H1 (cell line): ENCODE results near the gene GGA2. TPM values are rescaled to one million over a fixed set of nuclear protein-coding genes. Genes with fewer than 3 reads are reported as not detected.

Experiments
- CTCF ChIA-PET: fragments of 300-600 bp; sonication (Branson Sonifier 250); formaldehyde crosslinking; loops from one replicate; lab custom pipeline; 2021; ENCODE audit not compliant: partially characterized antibody; lab: Charles Lee
- POLR2A ChIA-PET: fragments of 300-600 bp; sonication (Branson Sonifier 250); formaldehyde crosslinking; loops from one replicate; lab custom pipeline; 2021; ENCODE audit warnings: inconsistent platforms; ENCODE audit not compliant: partially characterized antibody; lab: Charles Lee
- DNase-seq, 2 experiments: peaks; one replicate each; pipeline versions ENCODE4 v3.0.0 to v3.0.0-alpha.2; 2010 to 2022; ENCODE audit warnings: low spot score in 2 of 2, low read depth in 1 of 2, mixed read lengths in 1 of 2
- FAIRE-seq: peaks from 2 replicates; lab custom pipeline; 2011; peaks lifted over from hg19 to GRCh38; lab: Jason Lieb, UNC
- H2AFZ ChIP-seq: 2 replicates; pipeline ENCODE4 v1.8.1; 2012; ENCODE audit warnings: low read length, inconsistent platforms
- H2AK5ac ChIP-seq: 2 replicates; pipeline ENCODE4 v1.6.1; 2013; ENCODE audit warnings: low read depth, low read length
- H2BK120ac ChIP-seq: replicated peaks from 2 replicates; pipeline ENCODE3; 2013; ENCODE audit warnings: low read depth, low read length, inconsistent platforms
- H2BK12ac ChIP-seq: 2 replicates; pipeline ENCODE4 v1.6.1; 2013; ENCODE audit warnings: low read depth, low read length
- H2BK15ac ChIP-seq: 2 replicates; pipeline ENCODE4 v1.6.1; 2013; ENCODE audit warnings: low read length
- H2BK20ac ChIP-seq: 2 replicates; pipeline ENCODE4 v1.6.1; 2013; ENCODE audit warnings: low read length
- H2BK5ac ChIP-seq: 2 replicates; pipeline ENCODE4 v1.6.1; 2013; ENCODE audit warnings: low read depth, low read length
- H3K14ac ChIP-seq: 2 replicates; pipeline ENCODE4 v1.6.1; 2013; ENCODE audit warnings: inconsistent platforms; ENCODE audit not compliant: insufficient read length
- H3K18ac ChIP-seq: 2 replicates; pipeline ENCODE4 v1.6.1; 2013; ENCODE audit warnings: low read length; ENCODE audit errors: extremely low read depth
- H3K23ac ChIP-seq: 2 replicates; pipeline ENCODE4 v1.6.1; 2013; ENCODE audit warnings: inconsistent platforms; ENCODE audit not compliant: insufficient read length
- H3K23me2 ChIP-seq: 2 replicates; pipeline ENCODE4 v1.6.1; 2013; ENCODE audit warnings: low read depth, low read length
- H3K27ac ChIP-seq: 2 replicates; pipeline ENCODE4 v1.6.1; 2011; ENCODE audit warnings: low read depth, low read length, inconsistent platforms
- H3K27me3 ChIP-seq, 4 experiments: replicated peaks in 1 of 4; 1 replicate in 1 of 4; 2 replicates in 3 of 4; pipeline versions ENCODE4 v1.6.1 to v1.8.1; 2011 to 2013; ENCODE audit warnings: low read length in 3 of 4, mild to moderate bottlenecking in 3 of 4, inconsistent platforms in 2 of 4, mixed read lengths in 2 of 4, moderate library complexity in 1 of 4; ENCODE audit not compliant: control insufficient read depth in 3 of 4, insufficient read depth in 3 of 4; ENCODE audit errors: extremely low read depth in 1 of 4
- H3K36me3 ChIP-seq, 4 experiments: 2 replicates each; pipeline versions ENCODE4 v1.6.1 to v1.8.1; 2011 to 2013; ENCODE audit warnings: mild to moderate bottlenecking in 4 of 4, low read length in 3 of 4, moderate library complexity in 2 of 4, control low read depth in 1 of 4, inconsistent platforms in 1 of 4; ENCODE audit not compliant: insufficient read depth in 4 of 4, control insufficient read depth in 2 of 4
- H3K4ac ChIP-seq: replicated peaks from 2 replicates; pipeline ENCODE3; 2013; ENCODE audit warnings: low read length, low read depth, mixed read lengths, inconsistent platforms; ENCODE audit not compliant: insufficient read length
- H3K4me1 ChIP-seq, 4 experiments: replicated peaks in 1 of 4; 1 replicate in 1 of 4; 2 replicates in 3 of 4; pipeline versions ENCODE4 v1.6.1 to v1.8.1; 2011 to 2013; ENCODE audit warnings: low read length in 3 of 4, inconsistent platforms in 2 of 4, mixed read lengths in 1 of 4; ENCODE audit not compliant: insufficient read depth in 4 of 4, control insufficient read depth in 3 of 4
- H3K4me2 ChIP-seq, 2 experiments: 2 replicates each; pipeline versions ENCODE4 v1.6.1 to v1.8.1; 2011 to 2013; ENCODE audit warnings: low read depth in 2 of 2, low read length in 2 of 2, control low read depth in 1 of 2, inconsistent platforms in 1 of 2, mild to moderate bottlenecking in 1 of 2; ENCODE audit not compliant: insufficient read depth in 1 of 2
- H3K4me3 ChIP-seq, 4 experiments: fragments of 200-600, 300-600 bp in 1 of 4; sonication (generic), shearing (Covaris generic), sonication (Bioruptor Twin) in 1 of 4; 2 replicates each; pipeline versions ENCODE4 v1.5.1 to v1.8.1; 2011 to 2016; ENCODE audit warnings: low read length in 4 of 4, low read depth in 3 of 4, control low read depth in 2 of 4, inconsistent platforms in 2 of 4, mild to moderate bottlenecking in 2 of 4, mixed read lengths in 1 of 4, moderate library complexity in 1 of 4; ENCODE audit not compliant: insufficient read depth in 2 of 4; ENCODE audit errors: extremely low read depth in 1 of 4
- H3K56ac ChIP-seq: replicated peaks from 2 replicates; pipeline ENCODE3; 2013; ENCODE audit warnings: low read depth, mild to moderate bottlenecking, mixed read lengths, low read length, inconsistent platforms; ENCODE audit not compliant: insufficient read length
- H3K79me1 ChIP-seq: 2 replicates; pipeline ENCODE4 v1.6.1; 2013; ENCODE audit warnings: low read depth, low read length, control low read depth
- H3K79me2 ChIP-seq, 2 experiments: 2 replicates each; pipeline versions ENCODE4 v1.6.1 to v1.8.1; 2012 to 2013; ENCODE audit warnings: low read length in 2 of 2, mild to moderate bottlenecking in 2 of 2, inconsistent platforms in 1 of 2; ENCODE audit not compliant: insufficient read depth in 2 of 2, control insufficient read depth in 1 of 2
- H3K9ac ChIP-seq, 4 experiments: replicated peaks in 1 of 4; 1 replicate in 1 of 4; 2 replicates in 3 of 4; pipeline versions ENCODE4 v1.6.1 to v1.8.1; 2011 to 2013; ENCODE audit warnings: low read depth in 3 of 4, low read length in 3 of 4, control low read depth in 2 of 4, mild to moderate bottlenecking in 2 of 4, moderate library complexity in 2 of 4, inconsistent platforms in 1 of 4; ENCODE audit errors: extremely low read depth in 1 of 4
- H3K9me3 ChIP-seq, 2 experiments: 2 replicates each; pipeline versions ENCODE4 v1.6.1 to v1.8.1; 2012 to 2013; ENCODE audit warnings: mild to moderate bottlenecking in 2 of 2, moderate library complexity in 2 of 2, control low read depth in 1 of 2, inconsistent platforms in 1 of 2, low read depth in 1 of 2, low read length in 1 of 2, mixed read lengths in 1 of 2; ENCODE audit not compliant: insufficient read depth in 2 of 2
- H4K20me1 ChIP-seq, 2 experiments: replicated peaks in 1 of 2; 2 replicates each; pipeline versions ENCODE3 to v1.8.1; 2011 to 2013; ENCODE audit warnings: inconsistent platforms in 2 of 2, low read length in 2 of 2, mild to moderate bottlenecking in 1 of 2; ENCODE audit not compliant: insufficient read depth in 2 of 2, control insufficient read depth in 1 of 2
- H4K5ac ChIP-seq: 2 replicates; pipeline ENCODE4 v1.6.1; 2013; ENCODE audit warnings: low read length, low read depth, mixed read lengths, inconsistent platforms; ENCODE audit not compliant: insufficient read length
- H4K8ac ChIP-seq: 2 replicates; pipeline ENCODE4 v1.8.0; 2013; ENCODE audit warnings: mild to moderate bottlenecking, moderate library complexity, low read length, inconsistent platforms; ENCODE audit not compliant: insufficient read depth; ENCODE audit errors: extremely low read depth
- H4K91ac ChIP-seq: replicated peaks from 2 replicates; pipeline ENCODE3; 2013; ENCODE audit warnings: low read length, mixed read lengths, inconsistent platforms; ENCODE audit not compliant: insufficient read length
- CBX8 ChIP-seq: fragments of 300-800, 300-1000 bp; sonication (generic); IDR thresholded peaks from 2 replicates; pipeline ENCODE4 v1.7.1; 2016; ENCODE audit warnings: low read depth, low read length, borderline replicate concordance
- KDM1A ChIP-seq: fragments of 200-600, 300-600 bp; sonication (generic); IDR thresholded peaks from 2 replicates; pipeline ENCODE4 v1.7.1; 2016; ENCODE audit warnings: mild to moderate bottlenecking, low read length, borderline replicate concordance
- RAD21 ChIP-seq, 2 experiments: IDR thresholded peaks in 1 of 2; conservative IDR thresholded peaks in 1 of 2; 2 replicates each; pipeline ENCODE4 v1.6.1; 2011; ENCODE audit warnings: low read depth in 2 of 2, low read length in 2 of 2, improper control_type of control experiment in 1 of 2, inconsistent platforms in 1 of 2, mild to moderate bottlenecking in 1 of 2, moderate library complexity in 1 of 2
- RNF2 ChIP-seq: fragments of 200-900, 300-1000 bp; sonication (generic); IDR thresholded peaks from 2 replicates; pipeline ENCODE4 v1.7.1; 2016; ENCODE audit warnings: borderline replicate concordance, low read depth, mild to moderate bottlenecking, antibody characterized with exemption, low read length; ENCODE audit not compliant: poor library complexity, severe bottlenecking; ENCODE audit errors: missing control alignments
- SAP30 ChIP-seq: fragments of 300-600 bp; sonication (generic); IDR thresholded peaks from 2 replicates; pipeline ENCODE4 v1.7.1; 2012; ENCODE audit warnings: low read length, moderate library complexity, mild to moderate bottlenecking, inconsistent platforms; ENCODE audit not compliant: insufficient read depth, insufficient replicate concordance
- WGBS, 2 experiments: shearing (Covaris generic) in 1 of 2; methylation state at CpG; one replicate each; pipeline versions ENCODE4 v1.1.6 to v1.1.7; 2013 to 2015; ENCODE audit warnings: low lambda C conversion rate in 2 of 2, mixed read lengths in 2 of 2, inconsistent platforms in 1 of 2, low coverage in 1 of 2, missing lambda C conversion rate in 1 of 2; ENCODE audit not compliant: insufficient replicate concordance in 2 of 2, insufficient coverage in 1 of 2, insufficient read length in 1 of 2; ENCODE audit errors: extremely low coverage in 1 of 2, missing lambda C conversion rate in 1 of 2; 5-methylcytosine and 5-hydroxymethylcytosine counted together
- polyA plus RNA-seq, 7 experiments: library from polyadenylated mRNA; depleted of rRNA in 3 of 7; stranded (reverse) in 5 of 7; unstranded in 2 of 7; fragments of >200 nt in 5 of 7; fragments of 200-250 nt in 2 of 7; gene quantifications; 1 replicate in 5 of 7; 2 replicates in 1 of 7; 4 replicates in 1 of 7; pipeline versions ENCODE4 v1.2.1 to v1.2.3, GENCODE V29; 2011 to 2013; ENCODE audit warnings: missing spikeins in 2 of 7, mixed read lengths in 2 of 7
- total RNA-seq: library from RNA; stranded (reverse); fragmentation: NEBNext Ultra II Directional; extraction: Animal tissue kit (Norgen Biotek cat#: 25700); gene quantifications from 2 replicates; pipeline ENCODE4 v1.2.1, GENCODE V29; 2021
- TF ChIP-seq, protein P1 (sequence below): IDR thresholded peaks from 2 replicates; pipeline ENCODE4 v1.6.1; 2012; ENCODE audit warnings: inconsistent platforms
- TF ChIP-seq, protein P2 (sequence below): IDR thresholded peaks from 2 replicates; pipeline ENCODE4 v1.6.1; 2011; ENCODE audit warnings: low read length, improper control_type of control experiment

The GGA2 gene
- total and polyA plus RNA-seq, 2 of the 8 experiments (the other 6 are each of a cell fraction or from before 2014, with no cell fraction given), result 65.8 to 114 TPM

GRCh38 chr16:23552161-23552560 is 41.9 kb upstream of the GGA2 start:
- Histone ChIP-seq H2BK120ac (no peak overlapping the region), H3K4me3 (no peak overlapping the region), H3K23me2 (no peaks in the 10 kb centered on the region), H2BK20ac (no peak overlapping the region), H2BK12ac (no peak overlapping the region), H3K79me2 (peaks cover 0 to 24% of the 10 kb centered on the region in 2 experiments; a peak in 2 of 4 replicates), H4K91ac (no peak overlapping the region), H4K8ac (no peak overlapping the region), H3K56ac (no peak overlapping the region), H3K27me3 (no peaks in the 10 kb centered on the region), H3K9me3 (no peaks in the 10 kb centered on the region), H2AFZ (no peak overlapping the region), H2BK5ac (no peak overlapping the region), H2AK5ac (no peak overlapping the region), H3K4me2 (no peak overlapping the region), H3K27ac (no peak overlapping the region), H3K9ac (no peak overlapping the region), H3K23ac (no peak overlapping the region), H3K4ac (no peak overlapping the region), H3K14ac (no peak overlapping the region), H3K79me1 (no peaks in the 10 kb centered on the region; the same call in 1 of the 2 replicates), H4K5ac (no peak overlapping the region), H3K36me3 (peaks cover 26 to 45% (median 39%) of the 10 kb centered on the region in 4 experiments), H4K20me1 (peaks cover 0 to 2% of the 10 kb centered on the region in 2 experiments), H3K4me1 (no peaks in the 10 kb centered on the region), H2BK15ac (no peak overlapping the region), H3K18ac (no peak overlapping the region)
- no peak for TF ChIP-seq RNF2
- no peak for TF ChIP-seq SAP30
- TF ChIP-seq, protein P1, sequence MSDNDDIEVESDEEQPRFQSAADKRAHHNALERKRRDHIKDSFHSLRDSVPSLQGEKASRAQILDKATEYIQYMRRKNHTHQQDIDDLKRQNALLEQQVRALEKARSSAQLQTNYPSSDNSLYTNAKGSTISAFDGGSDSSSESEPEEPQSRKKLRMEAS, result no peak
- TF ChIP-seq, protein P2, sequence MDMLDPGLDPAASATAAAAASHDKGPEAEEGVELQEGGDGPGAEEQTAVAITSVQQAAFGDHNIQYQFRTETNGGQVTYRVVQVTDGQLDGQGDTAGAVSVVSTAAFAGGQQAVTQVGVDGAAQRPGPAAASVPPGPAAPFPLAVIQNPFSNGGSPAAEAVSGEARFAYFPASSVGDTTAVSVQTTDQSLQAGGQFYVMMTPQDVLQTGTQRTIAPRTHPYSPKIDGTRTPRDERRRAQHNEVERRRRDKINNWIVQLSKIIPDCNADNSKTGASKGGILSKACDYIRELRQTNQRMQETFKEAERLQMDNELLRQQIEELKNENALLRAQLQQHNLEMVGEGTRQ, result no peak
- TF ChIP-seq KDM1A, result no peak
- no peak for TF ChIP-seq RAD21 (IDR thresholded peaks at IDR 0.05 in 1 of 2, conservative IDR thresholded peaks at IDR 0.05 in 1 of 2; ENCODE audit: low read depth in 2 of 2, low read length in 2 of 2)
- TF ChIP-seq CBX8, result no peak
- POLR2A ChIA-PET, result no interaction called here
- 87% methylated on average over 6 of the region's 6 CpGs; no CpG with 5 or more reads in 1 of the 2 experiments for WGBS, 2 experiments
- no peak for DNase-seq
- no peak for FAIRE-seq
- CTCF ChIA-PET, result interaction anchor here (1.0 to 1.6 kb wide), 3 partner anchors 12 to 23 kb away, joined by 3 to 6 read pairs (median 3); no protein-coding TSS in a partner anchor
